H1 (cell line): ENCODE data around the gene RASSF10. TPM values are rescaled to one million over a fixed set of nuclear protein-coding genes. Genes with fewer than 3 reads are reported as not detected.

Experiments used
- CTCF ChIA-PET: fragments of 300-600 bp; sonication (Branson Sonifier 250); formaldehyde crosslinking; loops from one replicate; lab custom pipeline; 2021; ENCODE audit not compliant: partially characterized antibody; lab: Charles Lee
- POLR2A ChIA-PET: fragments of 300-600 bp; sonication (Branson Sonifier 250); formaldehyde crosslinking; loops from one replicate; lab custom pipeline; 2021; ENCODE audit warnings: inconsistent platforms; ENCODE audit not compliant: partially characterized antibody; lab: Charles Lee
- DNase-seq, 2 experiments: peaks; one replicate each; pipeline versions ENCODE4 v3.0.0 to v3.0.0-alpha.2; 2010 to 2022; ENCODE audit warnings: low spot score in 2 of 2, low read depth in 1 of 2, mixed read lengths in 1 of 2
- FAIRE-seq: peaks from 2 replicates; lab custom pipeline; 2011; peaks lifted over from hg19 to GRCh38; lab: Jason Lieb, UNC
- H2AFZ ChIP-seq: 2 replicates; pipeline ENCODE4 v1.8.1; 2012; ENCODE audit warnings: low read length, inconsistent platforms
- H2AK5ac ChIP-seq: 2 replicates; pipeline ENCODE4 v1.6.1; 2013; ENCODE audit warnings: low read depth, low read length
- H2BK120ac ChIP-seq: replicated peaks from 2 replicates; pipeline ENCODE3; 2013; ENCODE audit warnings: low read depth, low read length, inconsistent platforms
- H2BK12ac ChIP-seq: 2 replicates; pipeline ENCODE4 v1.6.1; 2013; ENCODE audit warnings: low read depth, low read length
- H2BK15ac ChIP-seq: 2 replicates; pipeline ENCODE4 v1.6.1; 2013; ENCODE audit warnings: low read length
- H2BK20ac ChIP-seq: 2 replicates; pipeline ENCODE4 v1.6.1; 2013; ENCODE audit warnings: low read length
- H2BK5ac ChIP-seq: 2 replicates; pipeline ENCODE4 v1.6.1; 2013; ENCODE audit warnings: low read depth, low read length
- H3K14ac ChIP-seq: 2 replicates; pipeline ENCODE4 v1.6.1; 2013; ENCODE audit warnings: inconsistent platforms; ENCODE audit not compliant: insufficient read length
- H3K18ac ChIP-seq: 2 replicates; pipeline ENCODE4 v1.6.1; 2013; ENCODE audit warnings: low read length; ENCODE audit errors: extremely low read depth
- H3K23ac ChIP-seq: 2 replicates; pipeline ENCODE4 v1.6.1; 2013; ENCODE audit warnings: inconsistent platforms; ENCODE audit not compliant: insufficient read length
- H3K23me2 ChIP-seq: 2 replicates; pipeline ENCODE4 v1.6.1; 2013; ENCODE audit warnings: low read depth, low read length
- H3K27ac ChIP-seq: 2 replicates; pipeline ENCODE4 v1.6.1; 2011; ENCODE audit warnings: low read depth, low read length, inconsistent platforms
- H3K27me3 ChIP-seq, 4 experiments: replicated peaks in 1 of 4; 1 replicate in 1 of 4; 2 replicates in 3 of 4; pipeline versions ENCODE4 v1.6.1 to v1.8.1; 2011 to 2013; ENCODE audit warnings: low read length in 3 of 4, mild to moderate bottlenecking in 3 of 4, inconsistent platforms in 2 of 4, mixed read lengths in 2 of 4, moderate library complexity in 1 of 4; ENCODE audit not compliant: control insufficient read depth in 3 of 4, insufficient read depth in 3 of 4; ENCODE audit errors: extremely low read depth in 1 of 4
- H3K36me3 ChIP-seq, 4 experiments: 2 replicates each; pipeline versions ENCODE4 v1.6.1 to v1.8.1; 2011 to 2013; ENCODE audit warnings: mild to moderate bottlenecking in 4 of 4, low read length in 3 of 4, moderate library complexity in 2 of 4, control low read depth in 1 of 4, inconsistent platforms in 1 of 4; ENCODE audit not compliant: insufficient read depth in 4 of 4, control insufficient read depth in 2 of 4
- H3K4ac ChIP-seq: replicated peaks from 2 replicates; pipeline ENCODE3; 2013; ENCODE audit warnings: low read length, low read depth, mixed read lengths, inconsistent platforms; ENCODE audit not compliant: insufficient read length
- H3K4me1 ChIP-seq, 4 experiments: replicated peaks in 1 of 4; 1 replicate in 1 of 4; 2 replicates in 3 of 4; pipeline versions ENCODE4 v1.6.1 to v1.8.1; 2011 to 2013; ENCODE audit warnings: low read length in 3 of 4, inconsistent platforms in 2 of 4, mixed read lengths in 1 of 4; ENCODE audit not compliant: insufficient read depth in 4 of 4, control insufficient read depth in 3 of 4
- H3K4me2 ChIP-seq, 2 experiments: 2 replicates each; pipeline versions ENCODE4 v1.6.1 to v1.8.1; 2011 to 2013; ENCODE audit warnings: low read depth in 2 of 2, low read length in 2 of 2, control low read depth in 1 of 2, inconsistent platforms in 1 of 2, mild to moderate bottlenecking in 1 of 2; ENCODE audit not compliant: insufficient read depth in 1 of 2
- H3K4me3 ChIP-seq, 4 experiments: fragments of 200-600, 300-600 bp in 1 of 4; sonication (generic), shearing (Covaris generic), sonication (Bioruptor Twin) in 1 of 4; 2 replicates each; pipeline versions ENCODE4 v1.5.1 to v1.8.1; 2011 to 2016; ENCODE audit warnings: low read length in 4 of 4, low read depth in 3 of 4, control low read depth in 2 of 4, inconsistent platforms in 2 of 4, mild to moderate bottlenecking in 2 of 4, mixed read lengths in 1 of 4, moderate library complexity in 1 of 4; ENCODE audit not compliant: insufficient read depth in 2 of 4; ENCODE audit errors: extremely low read depth in 1 of 4
- H3K56ac ChIP-seq: replicated peaks from 2 replicates; pipeline ENCODE3; 2013; ENCODE audit warnings: low read depth, mild to moderate bottlenecking, mixed read lengths, low read length, inconsistent platforms; ENCODE audit not compliant: insufficient read length
- H3K79me1 ChIP-seq: 2 replicates; pipeline ENCODE4 v1.6.1; 2013; ENCODE audit warnings: low read depth, low read length, control low read depth
- H3K79me2 ChIP-seq, 2 experiments: 2 replicates each; pipeline versions ENCODE4 v1.6.1 to v1.8.1; 2012 to 2013; ENCODE audit warnings: low read length in 2 of 2, mild to moderate bottlenecking in 2 of 2, inconsistent platforms in 1 of 2; ENCODE audit not compliant: insufficient read depth in 2 of 2, control insufficient read depth in 1 of 2
- H3K9ac ChIP-seq, 4 experiments: replicated peaks in 1 of 4; 1 replicate in 1 of 4; 2 replicates in 3 of 4; pipeline versions ENCODE4 v1.6.1 to v1.8.1; 2011 to 2013; ENCODE audit warnings: low read depth in 3 of 4, low read length in 3 of 4, control low read depth in 2 of 4, mild to moderate bottlenecking in 2 of 4, moderate library complexity in 2 of 4, inconsistent platforms in 1 of 4; ENCODE audit errors: extremely low read depth in 1 of 4
- H3K9me3 ChIP-seq, 2 experiments: 2 replicates each; pipeline versions ENCODE4 v1.6.1 to v1.8.1; 2012 to 2013; ENCODE audit warnings: mild to moderate bottlenecking in 2 of 2, moderate library complexity in 2 of 2, control low read depth in 1 of 2, inconsistent platforms in 1 of 2, low read depth in 1 of 2, low read length in 1 of 2, mixed read lengths in 1 of 2; ENCODE audit not compliant: insufficient read depth in 2 of 2
- H4K20me1 ChIP-seq, 2 experiments: replicated peaks in 1 of 2; 2 replicates each; pipeline versions ENCODE3 to v1.8.1; 2011 to 2013; ENCODE audit warnings: inconsistent platforms in 2 of 2, low read length in 2 of 2, mild to moderate bottlenecking in 1 of 2; ENCODE audit not compliant: insufficient read depth in 2 of 2, control insufficient read depth in 1 of 2
- H4K5ac ChIP-seq: 2 replicates; pipeline ENCODE4 v1.6.1; 2013; ENCODE audit warnings: low read length, low read depth, mixed read lengths, inconsistent platforms; ENCODE audit not compliant: insufficient read length
- H4K8ac ChIP-seq: 2 replicates; pipeline ENCODE4 v1.8.0; 2013; ENCODE audit warnings: mild to moderate bottlenecking, moderate library complexity, low read length, inconsistent platforms; ENCODE audit not compliant: insufficient read depth; ENCODE audit errors: extremely low read depth
- H4K91ac ChIP-seq: replicated peaks from 2 replicates; pipeline ENCODE3; 2013; ENCODE audit warnings: low read length, mixed read lengths, inconsistent platforms; ENCODE audit not compliant: insufficient read length
- ASH2L ChIP-seq: fragments of 200-600, 300-600 bp; sonication (generic); IDR thresholded peaks from one replicate; pipeline ENCODE4 v1.7.1; 2017; ENCODE audit warnings: low read length
- BACH1 ChIP-seq: IDR thresholded peaks from 2 replicates; pipeline ENCODE4 v1.6.1; 2012; ENCODE audit warnings: low read length, improper control_type of control experiment
- CBX8 ChIP-seq: fragments of 300-800, 300-1000 bp; sonication (generic); IDR thresholded peaks from 2 replicates; pipeline ENCODE4 v1.7.1; 2016; ENCODE audit warnings: low read depth, low read length, borderline replicate concordance
- EP300 ChIP-seq, 2 experiments: IDR thresholded peaks; 1 replicate in 1 of 2; 2 replicates in 1 of 2; pipeline ENCODE4 v1.6.1; 2011 to 2012; ENCODE audit warnings: low read depth in 2 of 2, low read length in 2 of 2, mild to moderate bottlenecking in 2 of 2, borderline replicate concordance in 1 of 2, inconsistent platforms in 1 of 2, moderate library complexity in 1 of 2
- FOSL1 ChIP-seq: IDR thresholded peaks from 2 replicates; pipeline ENCODE4 v1.6.1; 2011; ENCODE audit warnings: mild to moderate bottlenecking, low read depth, low read length, moderate library complexity; ENCODE audit not compliant: insufficient read depth
- GTF2F1 ChIP-seq: IDR thresholded peaks from 2 replicates; pipeline ENCODE4 v1.6.1; 2012; ENCODE audit warnings: low read depth, low read length, improper control_type of control experiment, borderline replicate concordance
- HDAC6 ChIP-seq: IDR thresholded peaks from one replicate; pipeline ENCODE4 v1.7.1; 2012; ENCODE audit warnings: low read depth, mild to moderate bottlenecking, inconsistent platforms, low read length, moderate library complexity
- JUN ChIP-seq: IDR thresholded peaks from 2 replicates; pipeline ENCODE4 v1.6.1; 2011; ENCODE audit warnings: low read depth, mild to moderate bottlenecking, improper control_type of control experiment, low read length
- KDM4A ChIP-seq: IDR thresholded peaks from one replicate; pipeline ENCODE4 v1.7.1; 2012; ENCODE audit warnings: low read depth, mild to moderate bottlenecking, moderate library complexity, low read length, inconsistent platforms; ENCODE audit not compliant: severe bottlenecking
- RBBP5 ChIP-seq: IDR thresholded peaks from 2 replicates; pipeline ENCODE4 v1.7.1; 2012; ENCODE audit warnings: low read depth, mild to moderate bottlenecking, inconsistent platforms, low read length, moderate library complexity, borderline replicate concordance
- SIN3A ChIP-seq, 2 experiments: IDR thresholded peaks in 1 of 2; conservative IDR thresholded peaks in 1 of 2; 2 replicates each; pipeline ENCODE4 v1.6.1; 2011 to 2012; ENCODE audit warnings: low read length in 2 of 2, improper control_type of control experiment in 1 of 2, low read depth in 1 of 2, mild to moderate bottlenecking in 1 of 2
- WGBS, 2 experiments: shearing (Covaris generic) in 1 of 2; methylation state at CpG; one replicate each; pipeline versions ENCODE4 v1.1.6 to v1.1.7; 2013 to 2015; ENCODE audit warnings: low lambda C conversion rate in 2 of 2, mixed read lengths in 2 of 2, inconsistent platforms in 1 of 2, low coverage in 1 of 2, missing lambda C conversion rate in 1 of 2; ENCODE audit not compliant: insufficient replicate concordance in 2 of 2, insufficient coverage in 1 of 2, insufficient read length in 1 of 2; ENCODE audit errors: extremely low coverage in 1 of 2, missing lambda C conversion rate in 1 of 2; 5-methylcytosine and 5-hydroxymethylcytosine counted together
- polyA plus RNA-seq, 7 experiments: library from polyadenylated mRNA; depleted of rRNA in 3 of 7; stranded (reverse) in 5 of 7; unstranded in 2 of 7; fragments of >200 nt in 5 of 7; fragments of 200-250 nt in 2 of 7; gene quantifications; 1 replicate in 5 of 7; 2 replicates in 1 of 7; 4 replicates in 1 of 7; pipeline versions ENCODE4 v1.2.1 to v1.2.3, GENCODE V29; 2011 to 2013; ENCODE audit warnings: missing spikeins in 2 of 7, mixed read lengths in 2 of 7
- total RNA-seq: library from RNA; stranded (reverse); fragmentation: NEBNext Ultra II Directional; extraction: Animal tissue kit (Norgen Biotek cat#: 25700); gene quantifications from 2 replicates; pipeline ENCODE4 v1.2.1, GENCODE V29; 2021

Gene RASSF10
- total and polyA plus RNA-seq, 2 of the 8 experiments (the other 6 are each of a cell fraction or from before 2014, with no cell fraction given) = 0.51 to 1.8 TPM

DNA sequence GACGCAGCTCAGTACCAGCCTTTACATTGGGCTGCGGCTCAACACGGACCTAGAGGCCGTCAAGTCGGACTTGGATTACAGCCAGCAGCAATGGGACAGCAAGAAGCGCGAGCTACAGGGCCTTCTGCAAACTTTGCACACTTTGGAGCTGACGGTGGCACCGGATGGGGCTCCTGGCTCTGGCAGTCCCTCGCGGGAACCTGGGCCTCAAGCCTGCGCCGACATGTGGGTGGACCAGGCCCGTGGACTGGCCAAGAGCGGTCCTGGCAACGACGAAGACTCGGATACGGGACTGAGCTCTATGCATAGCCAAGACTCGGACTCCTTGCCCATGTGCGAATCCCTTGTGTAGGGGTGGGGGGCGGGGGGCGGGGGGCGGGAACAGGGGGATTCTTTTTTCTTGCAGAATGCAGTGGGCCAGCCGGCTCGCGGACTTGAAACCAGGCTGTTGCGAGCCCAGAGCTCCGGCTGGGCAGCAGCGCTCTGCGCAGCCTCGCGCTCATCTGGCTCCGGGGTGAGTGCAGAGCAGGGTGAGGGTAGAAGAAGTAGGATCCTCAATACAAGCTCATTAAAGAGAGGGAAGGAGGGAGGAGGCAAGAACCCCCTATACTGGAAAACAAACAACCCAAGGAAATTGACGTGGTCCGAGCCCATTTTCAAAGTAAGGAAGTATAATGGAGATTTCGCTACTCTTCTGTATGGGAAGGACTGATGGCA lies 1.8 kb downstream of the RASSF10 start:
- Histone ChIP-seq H3K4me3 (peak overlapping the region; percentile 33 to 59 (median 34); a peak in 7 of 8 replicates), H3K4ac (no peak overlapping the region), H3K27ac (no peak overlapping the region), H4K5ac (no peak overlapping the region), H3K9me3 (peaks cover 0 to 6% of the 10 kb centered on the region in 2 experiments; a peak in 2 of 4 replicates), H3K23me2 (peaks cover 21% of the 10 kb centered on the region; the same call in 1 of the 2 replicates), H2BK5ac (no peak overlapping the region), H3K23ac (no peak overlapping the region), H3K36me3 (no peaks in the 10 kb centered on the region), H3K56ac (no peak overlapping the region), H2AFZ (peak overlapping the region; percentile 56; the same call in 1 of the 2 replicates), H4K91ac (no peak overlapping the region), H3K4me1 (peaks cover 6 to 32% (median 18%) of the 10 kb centered on the region in 4 experiments), H3K14ac (no peak overlapping the region), H4K8ac (no peak overlapping the region), H2AK5ac (no peak overlapping the region), H4K20me1 (peaks cover 2 to 5% of the 10 kb centered on the region in 2 experiments), H3K9ac (no peak overlapping the region), H3K79me1 (no peaks in the 10 kb centered on the region), H2BK20ac (no peak overlapping the region), H3K79me2 (no peaks in the 10 kb centered on the region), H3K4me2 (peak overlapping the region; percentile 87 to 97), H2BK15ac (0 out of 2 replicates have a peak overlapping the region, but pooled peaks have one; percentile 33), H3K27me3 (peaks cover 13 to 56% (median 40%) of the 10 kb centered on the region in 4 experiments), H2BK120ac (no peak overlapping the region), H3K18ac (0 out of 2 replicates have a peak overlapping the region, but pooled peaks have one; percentile 35), H2BK12ac (no peak overlapping the region)
- no peak for FAIRE-seq
- DNase-seq = no peak
- 4% methylated on average over 33 of the region's 37 CpGs; no CpG with 5 or more reads in 1 of the 2 experiments for WGBS, 2 experiments
- POLR2A ChIA-PET = interaction anchor here (0.7 to 1.1 kb wide), 5 partner anchors 11 to 147 kb away, joined by 3 read pairs; no protein-coding TSS in a partner anchor
- CTCF ChIA-PET = interaction anchor here (0.6 to 2.1 kb wide), 13 partner anchors 11 to 1011 kb away, joined by 3 to 8 read pairs (median 3); no protein-coding TSS in a partner anchor
- TF ChIP-seq RBBP5 = no peak
- no peak for TF ChIP-seq SIN3A (conservative IDR thresholded peaks at IDR 0.05 in 1 of 2, IDR thresholded peaks at IDR 0.05 in 1 of 2; ENCODE audit: low read depth in 1 of 2, low read length in 2 of 2)
- TF ChIP-seq ASH2L = peak; percentile 36
- no peak for TF ChIP-seq JUN
- TF ChIP-seq HDAC6 = no peak
- no peak for TF ChIP-seq CBX8
- no peak for TF ChIP-seq BACH1
- peak; percentile 49; the same call in 1 of the 2 replicates for TF ChIP-seq GTF2F1
- TF ChIP-seq EP300 (IDR thresholded peaks at IDR 0.05; ENCODE audit: borderline replicate concordance in 1 of 2, low read depth in 2 of 2, low read length in 2 of 2) = no peak
- no peak for TF ChIP-seq KDM4A
- no peak for TF ChIP-seq FOSL1
